PC-3 (cell line): Measurements from ENCODE around the gene CCSER2.
"Not testable (repeated sequence)": the region's sequence is repeated elsewhere in the genome, so short reads cannot be mapped to it uniquely, and the experiment has no call there.

Experiments
- EZH2 ChIP-seq: fragments of 300-600 bp; sonication (generic); IDR thresholded peaks from one replicate; pipeline ENCODE4 v1.6.1; 2017; ENCODE audit warnings: antibody characterized with exemption, mild to moderate bottlenecking, low read length; ENCODE audit not compliant: unreplicated experiment
- EZH2phosphoT487 ChIP-seq: fragments of 300-600 bp; sonication (generic); IDR thresholded peaks from 2 replicates; pipeline ENCODE4 v1.6.1; 2018; ENCODE audit warnings: mild to moderate bottlenecking, antibody characterized with exemption, low read length, borderline replicate concordance
- TF ChIP-seq, protein P1 (sequence below): fragments of 300-600 bp; sonication (generic); conservative IDR thresholded peaks from 2 replicates; pipeline ENCODE4 v1.5.1; 2017; ENCODE audit warnings: antibody characterized with exemption, low read depth, mild to moderate bottlenecking, low read length

DNA sequence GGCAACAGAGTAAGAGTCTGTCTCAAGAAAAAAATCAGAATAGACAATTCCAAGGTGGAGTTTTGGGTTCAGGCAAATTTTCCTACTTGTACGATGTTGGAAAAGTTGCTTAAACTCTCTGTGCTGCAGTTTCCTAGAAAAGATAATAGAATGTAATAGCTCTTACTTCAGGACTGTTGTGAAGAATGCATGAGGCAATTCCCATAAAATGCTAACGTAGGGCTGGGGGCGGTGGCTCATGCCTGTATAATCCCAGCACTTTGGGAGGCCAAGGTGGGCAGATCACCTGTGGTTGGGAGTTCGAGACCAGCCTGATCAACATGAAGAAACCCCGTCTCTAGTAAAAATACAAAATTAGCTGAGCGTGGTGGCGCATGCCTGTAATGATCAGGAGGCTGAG lies 121.0 kb downstream of the CCSER2 start:
- TF ChIP-seq EZH2, EZH2phosphoT487: not testable (repeated sequence)
- TF ChIP-seq, protein P1, sequence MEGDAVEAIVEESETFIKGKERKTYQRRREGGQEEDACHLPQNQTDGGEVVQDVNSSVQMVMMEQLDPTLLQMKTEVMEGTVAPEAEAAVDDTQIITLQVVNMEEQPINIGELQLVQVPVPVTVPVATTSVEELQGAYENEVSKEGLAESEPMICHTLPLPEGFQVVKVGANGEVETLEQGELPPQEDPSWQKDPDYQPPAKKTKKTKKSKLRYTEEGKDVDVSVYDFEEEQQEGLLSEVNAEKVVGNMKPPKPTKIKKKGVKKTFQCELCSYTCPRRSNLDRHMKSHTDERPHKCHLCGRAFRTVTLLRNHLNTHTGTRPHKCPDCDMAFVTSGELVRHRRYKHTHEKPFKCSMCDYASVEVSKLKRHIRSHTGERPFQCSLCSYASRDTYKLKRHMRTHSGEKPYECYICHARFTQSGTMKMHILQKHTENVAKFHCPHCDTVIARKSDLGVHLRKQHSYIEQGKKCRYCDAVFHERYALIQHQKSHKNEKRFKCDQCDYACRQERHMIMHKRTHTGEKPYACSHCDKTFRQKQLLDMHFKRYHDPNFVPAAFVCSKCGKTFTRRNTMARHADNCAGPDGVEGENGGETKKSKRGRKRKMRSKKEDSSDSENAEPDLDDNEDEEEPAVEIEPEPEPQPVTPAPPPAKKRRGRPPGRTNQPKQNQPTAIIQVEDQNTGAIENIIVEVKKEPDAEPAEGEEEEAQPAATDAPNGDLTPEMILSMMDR, result not testable (repeated sequence)
